Left forelimb (tissue), 1 donor: ENCODE data around the gene AP3S2.
"Not testable (repeated sequence)": the region's sequence is repeated elsewhere in the genome, so short reads cannot be mapped to it uniquely, and the experiment has no call there.

ENCODE experiments used
- DNase-seq: peaks from one replicate; pipeline ENCODE4 v3.0.0-alpha.2; 2018; ENCODE audit warnings: low spot score

The AP3S2 gene

GRCh38 chr15:89799918-89800498 lies 93.8 kb downstream of the AP3S2 start:
- peak; percentile 42 for DNase-seq

- peak; percentile 53 for DNase-seq
These were observed 94.5 kb downstream of the AP3S2 start for GRCh38 chr15:89799011-89799911.

- DNase-seq, result peak; percentile 12
These were observed 96.1 kb downstream of the AP3S2 start for GRCh38 chr15:89797678-89798201.

GRCh38 chr15:89795996-89796395 lies 97.8 kb downstream of the AP3S2 start:
- DNase-seq, result peak; percentile 15

GRCh38 chr15:89794627-89795241 lies 99.1 kb downstream of the AP3S2 start:
- peak; percentile 53 for DNase-seq

- DNase-seq, result no peak
These were observed 101.5 kb downstream of the AP3S2 start for GRCh38 chr15:89792106-89792805.

- no peak for DNase-seq
These were observed 103.1 kb downstream of the AP3S2 start for GRCh38 chr15:89790661-89791060.

- no peak for DNase-seq
These were observed 103.6 kb downstream of the AP3S2 start for GRCh38 chr15:89790206-89790605.

GRCh38 chr15:89788585-89788984 lies 105.2 kb downstream of the AP3S2 start:
- DNase-seq, result peak; percentile 14

GRCh38 chr15:89787944-89788343 lies 105.8 kb downstream of the AP3S2 start:
- DNase-seq, result no peak

- DNase-seq, result no peak
These were observed 108.0 kb downstream of the AP3S2 start for GRCh38 chr15:89785774-89786140.

GRCh38 chr15:89785064-89785773 lies 108.6 kb downstream of the AP3S2 start:
- peak; percentile 58 for DNase-seq

GRCh38 chr15:89784686-89784960 lies 109.2 kb downstream of the AP3S2 start:
- no peak for DNase-seq

GRCh38 chr15:89783861-89784685 lies 109.7 kb downstream of the AP3S2 start:
- no peak for DNase-seq

- no peak for DNase-seq
These were observed 110.5 kb downstream of the AP3S2 start for GRCh38 chr15:89783111-89783860.

- not testable (repeated sequence) for DNase-seq
These were observed 111.2 kb downstream of the AP3S2 start for GRCh38 chr15:89782619-89782950.

- no peak for DNase-seq
These were observed 111.7 kb downstream of the AP3S2 start for GRCh38 chr15:89781891-89782618.

GRCh38 chr15:89781055-89781454 lies 112.7 kb downstream of the AP3S2 start:
- no peak for DNase-seq

- no peak for DNase-seq
These were observed 113.2 kb downstream of the AP3S2 start for GRCh38 chr15:89780601-89781000.
